GM12878 (cell line): ENCODE data around the gene FGF19. TPM values are rescaled to one million over a fixed set of nuclear protein-coding genes. Genes with fewer than 3 reads are reported as not detected.

Source experiments
- ATAC-seq: fragments of 200-7000 bp; cut with Tn5 transposase; 3 replicates; pipeline ENCODE4 v1.9.1; 2020; ENCODE audit warnings: mild to moderate bottlenecking, moderate library complexity
- BruUV-seq: library from RNA; stranded (reverse); fragments of 400-500 nt; replicated peaks from 2 replicates; lab custom pipeline; 2021; lab: Mats Ljungman, UMichigan
- CTCF ChIA-PET: fragments of 300-600 bp; sonication (Branson Sonifier 250); formaldehyde crosslinking; extraction: SDS; loops from one replicate; lab custom pipeline; 2021; ENCODE audit warnings: inconsistent platforms; lab: Yijun Ruan, JAX
- POLR2A ChIA-PET: fragments of 350-600 bp; formaldehyde crosslinking; extraction: SDS; loops from one replicate; lab custom pipeline; 2021; ENCODE audit warnings: inconsistent platforms; lab: Charles Lee
- RAD21 ChIA-PET: fragments of 300-600 bp; sonication (Branson Sonifier 250); formaldehyde crosslinking; loops from one replicate; lab custom pipeline; 2023; ENCODE audit warnings: antibody characterized with exemption; ENCODE audit not compliant: unreplicated experiment; lab: Charles Lee
- SMC1A ChIA-PET: fragments of 300-600 bp; sonication (Branson Sonifier 250); formaldehyde crosslinking; loops from one replicate; lab custom pipeline; 2023; ENCODE audit not compliant: unreplicated experiment, uncharacterized antibody; lab: Charles Lee
- DNase-seq: peaks from one replicate; pipeline ENCODE4 v3.0.0-alpha.2; 2011; ENCODE audit warnings: low read depth, low spot score
- FAIRE-seq: peaks from 3 replicates; lab custom pipeline; 2011; peaks lifted over from hg19 to GRCh38; lab: Jason Lieb, UNC
- H2AFZ ChIP-seq: 2 replicates; pipeline ENCODE4 v1.6.0; 2011; ENCODE audit warnings: low read depth, low read length, control low read depth; ENCODE audit not compliant: control insufficient read depth
- H3K27ac ChIP-seq: 2 replicates; pipeline ENCODE4 v1.5.1; 2011; ENCODE audit warnings: control low read depth; ENCODE audit not compliant: control insufficient read depth, insufficient read depth
- H3K27me3 ChIP-seq, 2 experiments: replicated peaks in 1 of 2; 2 replicates each; pipeline versions ENCODE4 v1.6.0 to v1.6.1; 2011; ENCODE audit warnings: low read length in 1 of 2; ENCODE audit not compliant: control insufficient read depth in 2 of 2, insufficient read depth in 2 of 2
- H3K36me3 ChIP-seq, 2 experiments: 2 replicates each; pipeline ENCODE4 v1.5.1; 2011; ENCODE audit warnings: low read length in 1 of 2; ENCODE audit not compliant: control insufficient read depth in 2 of 2, insufficient read depth in 2 of 2
- H3K4me1 ChIP-seq: 2 replicates; pipeline ENCODE4 v1.6.1; 2011; ENCODE audit warnings: mild to moderate bottlenecking, low read length, moderate library complexity, mixed read lengths; ENCODE audit not compliant: control insufficient read depth, insufficient read depth
- H3K4me2 ChIP-seq: 2 replicates; pipeline ENCODE4 v1.6.0; 2011; ENCODE audit warnings: control low read depth; ENCODE audit not compliant: control insufficient read depth, insufficient read depth
- H3K4me3 ChIP-seq: fragments of 200-600 bp; sonication (generic); 2 replicates; pipeline ENCODE4 v1.5.1; 2016
- H3K79me2 ChIP-seq: 2 replicates; pipeline ENCODE4 v1.6.0; 2011; ENCODE audit warnings: low read length; ENCODE audit not compliant: control insufficient read depth, insufficient read depth
- H3K9ac ChIP-seq: 2 replicates; pipeline ENCODE4 v1.8.0; 2011; ENCODE audit warnings: low read length, control low read depth, mixed read lengths; ENCODE audit not compliant: control insufficient read depth, insufficient read depth
- H3K9me3 ChIP-seq: replicated peaks from 3 replicates; pipeline ENCODE4 v1.5.1; 2011; ENCODE audit warnings: mild to moderate bottlenecking, low read length; ENCODE audit not compliant: control insufficient read depth, insufficient read depth
- H4K20me1 ChIP-seq: 2 replicates; pipeline ENCODE4 v1.6.0; 2011; ENCODE audit not compliant: control insufficient read depth, insufficient read depth
- ATF7 ChIP-seq: fragments of 450-650 bp; IDR thresholded peaks from 2 replicates; pipeline ENCODE4 v1.6.1; 2016; ENCODE audit warnings: low read depth, mild to moderate bottlenecking
- CHD1 ChIP-seq: IDR thresholded peaks from 2 replicates; pipeline ENCODE4 v1.6.1; 2012; ENCODE audit warnings: low read depth, low read length, improper control_type of control experiment
- ELK1 ChIP-seq: IDR thresholded peaks from 2 replicates; pipeline ENCODE4 v1.6.1; 2012; ENCODE audit warnings: low read depth, low read length, improper control_type of control experiment
- GATAD2B ChIP-seq: fragments of 450-650 bp; conservative IDR thresholded peaks from 2 replicates; pipeline ENCODE4 v1.6.1; 2017; ENCODE audit warnings: low read depth, mild to moderate bottlenecking, moderate library complexity
- IKZF1 ChIP-seq: fragments of 450-650 bp; conservative IDR thresholded peaks from 2 replicates; pipeline ENCODE4 v1.6.1; 2017; ENCODE audit warnings: antibody characterized with exemption, mild to moderate bottlenecking
- IRF3 ChIP-seq: fragments of 450-650 bp; IDR thresholded peaks from 2 replicates; pipeline ENCODE4 v1.6.1; 2014; ENCODE audit warnings: mild to moderate bottlenecking
- KDM1A ChIP-seq: fragments of 200-600 bp; sonication (generic); IDR thresholded peaks from 2 replicates; pipeline ENCODE4 v1.6.1; 2016; ENCODE audit warnings: borderline replicate concordance
- MAX ChIP-seq: IDR thresholded peaks from 2 replicates; pipeline ENCODE4 v1.6.1; 2012; ENCODE audit warnings: low read depth, low read length, improper control_type of control experiment
- RELB ChIP-seq: fragments of 450-650 bp; IDR thresholded peaks from 2 replicates; pipeline ENCODE4 v1.6.1; 2017; ENCODE audit warnings: low read depth, mild to moderate bottlenecking, moderate library complexity
- RFX5 ChIP-seq: IDR thresholded peaks from 2 replicates; pipeline ENCODE4 v1.6.1; 2011; ENCODE audit warnings: low read depth, low read length, improper control_type of control experiment
- TCF12 ChIP-seq: IDR thresholded peaks from 2 replicates; pipeline ENCODE4 v1.6.1; 2011; ENCODE audit warnings: low read depth, mild to moderate bottlenecking, low read length
- WRNIP1 ChIP-seq: IDR thresholded peaks from 2 replicates; pipeline ENCODE4 v1.6.1; 2011; ENCODE audit warnings: low read depth, low read length, improper control_type of control experiment, borderline replicate concordance
- ZNF687 ChIP-seq: fragments of 450-650 bp; IDR thresholded peaks from 2 replicates; pipeline ENCODE4 v1.6.1; 2017; ENCODE audit warnings: mild to moderate bottlenecking, moderate library complexity
- WGBS: methylation state at CpG from one replicate; pipeline ENCODE4 v1.1.6; 2016; ENCODE audit warnings: low lambda C conversion rate; ENCODE audit not compliant: insufficient replicate concordance, insufficient coverage; ENCODE audit errors: missing lambda C conversion rate; 5-methylcytosine and 5-hydroxymethylcytosine counted together
- in situ Hi-C: fragments of 300-500 bp; cut with MboI; formaldehyde crosslinking; loops from 9 replicates; pipeline ENCODE4 v1.14.3; 2018; ENCODE audit warnings: mixed read lengths
- intact Hi-C: fragments of 100-400 bp; cut with micrococcal nuclease; formaldehyde crosslinking; loops from one replicate; pipeline ENCODE4 v1.14.2; 2022; ENCODE audit not compliant: unreplicated experiment
- polyA plus RNA-seq, 11 experiments: library from polyadenylated mRNA; depleted of rRNA in 4 of 11; unstranded in 6 of 11; stranded (reverse) in 5 of 11; fragments of >200 nt; fragmentation: Nextera tagmentation in 4 of 11; fragmentation: Illumina TruSeq in 1 of 11; extraction: Ambion mirVana in 4 of 11; extraction: Trizol in 1 of 11; gene quantifications; 1 replicate in 1 of 11; 2 replicates in 10 of 11; pipeline versions ENCODE4 v1.2.1 to v1.2.3, GENCODE V29; 2011 to 2016; ENCODE audit warnings: inconsistent platforms in 2 of 11, missing spikeins in 2 of 11, low read depth in 1 of 11
- total RNA-seq, 4 experiments: library from RNA; depleted of rRNA in 3 of 4; stranded (reverse); fragments of >200 nt in 3 of 4; fragmentation: Illumina TruSeq in 1 of 4; extraction: Trizol in 1 of 4; gene quantifications; 2 replicates each; pipeline versions ENCODE4 v1.2.1 to v1.2.3, GENCODE V29; 2013 to 2021

Gene FGF19
- total and polyA plus RNA-seq, 10 of the 15 experiments (the other 5 are each of a cell fraction or from before 2014, with no cell fraction given) = 0.08 TPM; not detected in 9

GRCh38 chr11:69731110-69731509 lies 27.3 kb upstream of the FGF19 start:
- POLR2A ChIA-PET = no interaction called here
- WGBS = 9% methylated on average over 11 of the region's 11 CpGs
- H2AFZ ChIP-seq = no peak overlapping the region
- RAD21 ChIA-PET = no interaction called here
- in situ Hi-C loops (no loop called here), intact Hi-C loops (no loop called here)
- peaks cover 0 to 1% of the 10 kb centered on the region in 2 experiments; a peak in 2 of 4 replicates for H3K27me3 ChIP-seq
- no peak overlapping the region for H3K27ac ChIP-seq
- no peaks in the 10 kb centered on the region for H3K79me2 ChIP-seq
- no peak overlapping the region for H3K4me3 ChIP-seq
- H3K36me3 ChIP-seq = no peaks in the 10 kb centered on the region
- TF ChIP-seq RELB = no peak
- TF ChIP-seq ELK1 = no peak
- TF ChIP-seq TCF12 = no peak
- no peak for TF ChIP-seq KDM1A
- TF ChIP-seq ATF7 = no peak
- TF ChIP-seq WRNIP1 = no peak
- no peak for TF ChIP-seq IKZF1
- no peak for TF ChIP-seq ZNF687
- TF ChIP-seq RFX5 = no peak
- no peak for TF ChIP-seq MAX
- TF ChIP-seq GATAD2B = no peak
- TF ChIP-seq IRF3 = no peak
- no peak for TF ChIP-seq CHD1
- CTCF ChIA-PET = no interaction called here
- no TSS peak for BruUV-seq
- FAIRE-seq (no peak), ATAC-seq (no peak), DNase-seq (no peak)
- no peak overlapping the region for H3K4me2 ChIP-seq
- SMC1A ChIA-PET = no interaction called here
- no peaks in the 10 kb centered on the region for H4K20me1 ChIP-seq
- H3K4me1 ChIP-seq = no peaks in the 10 kb centered on the region
- H3K9me3 ChIP-seq = no peaks in the 10 kb centered on the region; the same call in 2 of the 3 replicates
- H3K9ac ChIP-seq = no peak overlapping the region
